GM19240 (cell line): ENCODE data around the gene DLG2.
"Not testable (repeated sequence)": the region's sequence is repeated elsewhere in the genome, so short reads cannot be mapped to it uniquely, and the experiment has no call there.

ENCODE experiments used
- DNase-seq: peaks from one replicate; pipeline ENCODE4 v3.0.0; 2011; ENCODE audit warnings: low spot score; ENCODE audit not compliant: insufficient read length

DLG2 gene

GRCh38 chr11:83751041-83751440, 1876.1 kb downstream of the DLG2 start:
- no peak for DNase-seq

- no peak for DNase-seq
Observed at GRCh38 chr11:83746921-83747585, 1880.1 kb downstream of the DLG2 start.

GRCh38 chr11:83744620-83745192, 1882.4 kb downstream of the DLG2 start:
- DNase-seq, result no peak

GRCh38 chr11:83736684-83737083, 1890.5 kb downstream of the DLG2 start:
- DNase-seq, result no peak

- DNase-seq, result no peak
Observed at GRCh38 chr11:83734120-83734519, 1893.0 kb downstream of the DLG2 start.

- DNase-seq, result not testable (repeated sequence)
Observed at GRCh38 chr11:83731288-83731687, 1895.9 kb downstream of the DLG2 start.

GRCh38 chr11:83728281-83728680, 1898.9 kb downstream of the DLG2 start:
- no peak for DNase-seq

- DNase-seq, result no peak
Observed at GRCh38 chr11:83727251-83727650, 1899.9 kb downstream of the DLG2 start.

- no peak for DNase-seq
Observed at GRCh38 chr11:83726316-83726715, 1900.8 kb downstream of the DLG2 start.

GRCh38 chr11:83725728-83726127, 1901.4 kb downstream of the DLG2 start:
- DNase-seq, result no peak

- DNase-seq, result no peak
Observed at GRCh38 chr11:83725269-83725560, 1901.9 kb downstream of the DLG2 start.

GRCh38 chr11:83723999-83724398, 1903.1 kb downstream of the DLG2 start:
- DNase-seq, result no peak

GRCh38 chr11:83722392-83723119, 1904.6 kb downstream of the DLG2 start:
- no peak for DNase-seq

GRCh38 chr11:83721263-83721662, 1905.9 kb downstream of the DLG2 start:
- DNase-seq, result no peak

- DNase-seq, result no peak
Observed at GRCh38 chr11:83720675-83721074, 1906.5 kb downstream of the DLG2 start.

- no peak for DNase-seq
Observed at GRCh38 chr11:83717537-83717936, 1909.6 kb downstream of the DLG2 start.

GRCh38 chr11:83715927-83716535, 1911.1 kb downstream of the DLG2 start:
- DNase-seq, result no peak

- no peak for DNase-seq
Observed at GRCh38 chr11:83713708-83714107, 1913.4 kb downstream of the DLG2 start.

GRCh38 chr11:83711106-83711527, 1916.0 kb downstream of the DLG2 start:
- DNase-seq, result no peak

GRCh38 chr11:83709434-83709833, 1917.7 kb downstream of the DLG2 start:
- no peak for DNase-seq

- no peak for DNase-seq
Observed at GRCh38 chr11:83706566-83706965, 1920.6 kb downstream of the DLG2 start.

GRCh38 chr11:83702796-83703195, 1924.3 kb downstream of the DLG2 start:
- DNase-seq, result no peak
